ENCODE data around the gene CRYZL1.

The CRYZL1 gene

GRCh38 chr21:33558777-33559421, 82.6 kb downstream of the CRYZL1 start:
- no peak for DNase-seq

GRCh38 chr21:33557447-33557846, 84.1 kb downstream of the CRYZL1 start:
- no peak for DNase-seq

GRCh38 chr21:33554982-33555344, 86.6 kb downstream of the CRYZL1 start:
- DNase-seq = no peak

GRCh38 chr21:33554236-33554981, 87.1 kb downstream of the CRYZL1 start:
- no peak for DNase-seq

GRCh38 chr21:33552999-33553598, 88.4 kb downstream of the CRYZL1 start:
- DNase-seq = no peak

GRCh38 chr21:33552093-33552998, 89.2 kb downstream of the CRYZL1 start:
- no peak for DNase-seq

GRCh38 chr21:33551664-33552063, 89.9 kb downstream of the CRYZL1 start:
- no peak for DNase-seq

- DNase-seq = no peak
Observed at GRCh38 chr21:33550772-33551660, 90.5 kb downstream of the CRYZL1 start.

GRCh38 chr21:33549848-33550771, 91.4 kb downstream of the CRYZL1 start:
- DNase-seq = no peak

GRCh38 chr21:33546086-33546485, 95.5 kb downstream of the CRYZL1 start:
- DNase-seq = no peak

- no peak for DNase-seq
Observed at GRCh38 chr21:33544451-33545195, 96.9 kb downstream of the CRYZL1 start.

GRCh38 chr21:33543505-33544129, 97.9 kb downstream of the CRYZL1 start:
- no peak for DNase-seq

GRCh38 chr21:33542640-33543504, 98.7 kb downstream of the CRYZL1 start, which contains the start of gene SON:
Gene SON, plus strand, starts transcription at chr21:33543038. Its CDS starts 55 bp downstream, at chr21:33543093.
- DNase-seq = peak; percentile 98

GRCh38 chr21:33541756-33542639, 99.5 kb downstream of the CRYZL1 start, which contains the start of gene GART:
Gene GART, minus strand, starts transcription at chr21:33542117. Its CDS starts 2,802 bp downstream, at chr21:33539315.
- DNase-seq = peak; percentile 75

- DNase-seq = no peak
Observed at GRCh38 chr21:33541105-33541711, 100.3 kb downstream of the CRYZL1 start.

- DNase-seq = no peak
Observed at GRCh38 chr21:33540711-33541104, 100.8 kb downstream of the CRYZL1 start.

- no peak for DNase-seq
Observed at GRCh38 chr21:33539616-33540015, 101.9 kb downstream of the CRYZL1 start.
